ENCODE results near the gene CYP27A1. TPM values are rescaled to one million over a fixed set of nuclear protein-coding genes. Genes with fewer than 3 reads are reported as not detected.

CYP27A1 gene
- total RNA-seq = 100 to 1,000 TPM in 1 of 8 experiments, 10 to 100 TPM in 3, 1 to 10 TPM in 4; 1.0 to 104 (median 7.4) TPM

DNA sequence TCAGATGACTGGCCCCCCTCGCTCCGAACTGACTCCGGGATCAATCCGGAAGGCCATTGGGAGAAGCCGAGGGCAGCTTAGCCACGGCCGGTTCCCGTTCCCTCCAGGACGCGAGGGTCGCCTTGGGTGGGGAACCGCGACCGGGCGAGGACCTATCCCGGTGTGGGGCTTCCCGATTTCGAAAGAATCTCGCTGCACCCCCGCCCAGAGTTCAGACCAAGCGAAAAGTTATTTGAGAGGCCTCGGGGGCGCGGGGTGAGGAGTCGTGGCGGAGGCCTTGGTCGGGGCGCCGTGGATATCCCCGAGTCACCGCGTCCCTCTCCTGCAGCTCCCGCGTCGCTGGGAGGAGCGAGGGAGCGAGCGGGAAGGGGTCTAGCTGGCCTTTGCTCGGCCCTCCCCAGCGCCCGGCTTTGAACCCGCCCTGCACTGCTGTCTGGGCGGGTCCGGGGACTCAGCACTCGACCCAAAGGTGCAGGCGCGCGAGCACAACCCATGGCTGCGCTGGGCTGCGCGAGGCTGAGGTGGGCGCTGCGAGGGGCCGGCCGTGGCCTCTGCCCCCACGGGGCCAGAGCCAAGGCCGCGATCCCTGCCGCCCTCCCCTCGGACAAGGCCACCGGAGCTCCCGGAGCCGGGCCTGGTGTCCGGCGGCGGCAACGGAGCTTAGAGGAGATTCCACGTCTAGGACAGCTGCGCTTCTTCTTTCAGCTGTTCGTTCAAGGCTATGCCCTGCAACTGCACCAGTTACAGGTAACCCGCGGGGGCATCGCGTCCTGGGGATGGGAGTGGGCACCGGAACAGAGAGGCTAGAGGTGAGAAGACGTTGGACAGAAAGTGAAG is at the start of gene CYP27A1:
TSS of gene CYP27A1 (plus strand) at position 457 of the 837 bp plus-strand sequence. CDS start at position 493, 36 bp downstream.
- H3K4me1 ChIP-seq (replicated peaks in 1 of 2) = peaks cover 0 to 4% of the 10 kb centered on the region in 2 donors
- peak within 1 kb of the TSS; percentile 23 to 45 (median 29) for H3K4me3 ChIP-seq
- no peak within 1 kb of the TSS for H3K27ac ChIP-seq
- ATAC-seq (replicated peaks in 6 of 8) = peak; percentile 68 to 91 (median 78)
- in situ Hi-C loops (cut with MboI; ENCODE audit: low pct_unique_long_range_greater_than_20kb in 2 of 9, low sequenced_read_pairs in 9 of 9, unreplicated experiment in 9 of 9) = loop anchor here in 1 of 9 experiments (10.0 kb wide), 1 partner anchor 67 kb away; the partner anchor contains the start of gene TTLL4
- 0 to 9% (median 7%) methylated on average over 3 to 28 of the region's 76 CpGs; no CpG with 5 or more reads in 4 of the 10 experiments for WGBS, 10 experiments

DNA sequence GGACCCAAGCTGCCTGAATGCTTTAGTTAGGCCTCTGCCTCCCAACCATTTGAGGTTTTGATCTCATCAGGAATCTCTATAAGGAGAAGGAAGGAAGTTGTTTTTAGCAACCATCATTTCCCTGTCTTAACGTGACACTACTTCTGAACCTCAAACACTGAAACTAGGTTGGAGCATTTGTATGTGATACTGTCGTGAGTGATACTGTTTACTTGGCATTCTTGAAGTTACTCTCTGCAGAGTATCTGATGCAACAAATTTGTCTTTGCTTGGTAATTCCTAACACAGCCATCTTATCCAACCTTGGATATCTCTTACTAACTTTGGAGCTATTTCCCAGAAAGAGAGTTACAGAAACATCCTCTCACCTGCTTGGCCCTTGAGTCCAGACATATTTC is 49.2 kb upstream of the CYP27A1 start:
- in situ Hi-C loops (cut with MboI; ENCODE audit: low pct_unique_long_range_greater_than_20kb in 2 of 9, low sequenced_read_pairs in 9 of 9, unreplicated experiment in 9 of 9) = no loop called here
- 40 to 100% (median 88%) methylated on average over 1 to 2 of the region's 2 CpGs; no CpG with 5 or more reads in 1 of the 10 experiments for WGBS, 10 experiments
- no peak for ATAC-seq (replicated peaks in 6 of 8)
- H3K4me1 ChIP-seq (replicated peaks in 1 of 2) = no peaks in the 10 kb centered on the region
- H3K4me3 ChIP-seq = no peak overlapping the region
- H3K27ac ChIP-seq = no peak overlapping the region

DNA sequence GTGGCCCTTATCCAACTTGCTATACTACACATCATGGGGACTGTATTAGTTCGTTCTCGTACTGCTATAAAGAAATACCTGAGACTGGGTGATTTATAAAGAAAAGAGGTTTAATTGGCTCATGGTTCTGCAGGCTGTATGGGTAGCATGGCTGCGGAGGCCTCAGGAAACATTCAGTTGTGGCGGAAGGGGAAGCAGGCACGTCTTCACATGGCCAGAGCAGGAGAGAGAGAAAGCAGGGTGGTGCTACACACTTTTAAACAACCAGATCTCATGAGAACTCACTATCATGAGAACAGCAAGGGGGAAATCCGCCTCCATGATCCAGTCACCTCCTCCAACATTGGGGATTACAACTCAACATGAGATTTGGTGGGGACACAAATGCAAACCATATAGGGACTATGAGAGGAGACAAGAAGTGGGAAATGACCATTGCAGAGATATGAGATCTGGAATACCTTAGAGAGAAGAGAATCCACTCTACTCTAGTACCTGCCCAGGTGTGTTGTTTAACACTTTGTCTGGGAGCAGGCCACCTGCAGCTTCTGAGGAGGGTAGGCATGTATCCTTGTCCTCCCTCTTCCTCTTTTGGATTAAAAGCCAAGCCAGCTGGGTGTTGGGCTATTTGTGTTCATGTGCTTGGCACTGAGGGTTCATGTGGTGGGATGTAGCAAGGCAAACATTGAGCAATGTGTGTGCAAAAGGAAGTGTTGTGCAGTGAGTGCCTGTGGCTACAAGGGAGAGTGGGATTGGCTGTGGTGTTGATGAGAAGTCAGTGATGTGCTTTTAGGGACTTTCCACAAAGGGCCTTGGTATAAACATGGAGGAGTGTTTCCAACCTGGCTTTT is 48.6 kb upstream of the CYP27A1 start:
- in situ Hi-C loops (cut with MboI; ENCODE audit: low pct_unique_long_range_greater_than_20kb in 2 of 9, low sequenced_read_pairs in 9 of 9, unreplicated experiment in 9 of 9) = no loop called here
- WGBS, 10 experiments = 40 to 100% (median 93%) methylated on average over 1 to 6 of the region's 6 CpGs; no CpG with 5 or more reads in 3 of the 10 experiments
- H3K4me1 ChIP-seq (replicated peaks in 1 of 2) = no peaks in the 10 kb centered on the region
- ATAC-seq (replicated peaks in 6 of 8) = peak in 1 of 8 experiments; percentile 8
- H3K27ac ChIP-seq = no peak overlapping the region
- no peak overlapping the region for H3K4me3 ChIP-seq

DNA sequence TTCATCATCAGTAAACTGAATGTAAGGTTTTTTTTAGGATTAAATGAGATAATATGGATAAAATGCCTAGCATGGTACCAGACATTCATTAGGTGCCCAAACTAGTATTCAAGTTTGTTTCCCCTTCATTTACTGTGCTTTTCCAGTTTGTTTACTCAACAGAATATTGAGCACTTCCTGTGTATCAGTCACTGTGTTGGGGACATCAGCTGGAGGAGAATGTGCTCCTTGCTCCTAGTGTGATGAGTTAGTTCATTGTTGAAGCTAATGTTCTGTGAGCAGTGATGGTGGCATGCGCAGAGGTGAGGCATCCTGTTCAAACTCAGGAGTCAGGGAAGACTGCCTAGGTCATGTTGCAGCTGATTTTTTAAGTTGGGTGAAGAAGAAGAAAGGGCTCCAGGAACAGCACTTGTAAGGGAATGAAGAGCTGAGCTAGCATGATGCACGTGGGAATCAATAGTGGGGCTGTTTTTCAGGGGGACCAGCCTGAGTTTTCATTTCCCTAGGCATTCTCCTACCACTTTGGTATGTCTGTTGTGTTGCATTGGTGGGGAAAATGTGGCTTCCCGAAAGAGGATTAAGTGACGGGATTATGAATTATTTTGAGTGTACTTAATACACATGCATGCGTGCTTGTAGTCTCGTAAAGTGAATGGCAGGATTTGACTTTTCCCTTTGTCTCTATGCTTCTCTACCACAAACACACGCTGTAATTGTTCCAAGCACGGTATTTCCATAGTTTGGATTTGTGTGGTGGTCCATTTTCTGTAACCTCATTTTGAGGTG is 47.6 kb upstream of the CYP27A1 start:
- ATAC-seq (replicated peaks in 6 of 8) = no peak
- Histone ChIP-seq H3K4me3 (no peak overlapping the region), H3K4me1 (replicated peaks in 1 of 2) (no peaks in the 10 kb centered on the region), H3K27ac (no peak overlapping the region)
- 67 to 100% (median 90%) methylated on average over 4 to 8 of the region's 8 CpGs; no CpG with 5 or more reads in 2 of the 10 experiments for WGBS, 10 experiments
- in situ Hi-C loops (cut with MboI; ENCODE audit: low pct_unique_long_range_greater_than_20kb in 2 of 9, low sequenced_read_pairs in 9 of 9, unreplicated experiment in 9 of 9) = no loop called here

DNA sequence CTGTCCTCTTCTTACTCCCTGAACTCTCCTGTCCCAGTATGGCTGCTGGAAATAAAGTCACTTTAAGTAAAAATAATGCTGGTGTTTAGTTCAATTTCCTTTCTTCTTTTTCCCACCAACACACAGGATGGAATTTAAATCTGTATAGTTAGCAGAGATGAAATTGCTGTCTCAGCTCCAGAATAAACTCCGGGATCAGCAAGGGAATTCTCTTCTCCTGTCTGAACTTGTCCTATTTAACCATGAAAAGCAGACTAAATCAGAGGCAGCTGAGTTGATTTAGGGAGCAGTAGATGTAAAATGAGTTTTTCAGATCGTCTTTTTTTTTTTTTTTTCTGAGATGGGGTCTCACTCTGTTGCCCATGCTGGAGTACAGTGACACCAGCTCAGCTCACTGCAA is 45.4 kb upstream of the CYP27A1 start:
- no peak for ATAC-seq (replicated peaks in 6 of 8)
- in situ Hi-C loops (cut with MboI; ENCODE audit: low pct_unique_long_range_greater_than_20kb in 2 of 9, low sequenced_read_pairs in 9 of 9, unreplicated experiment in 9 of 9) = no loop called here
- Histone ChIP-seq H3K4me3 (no peak overlapping the region), H3K4me1 (replicated peaks in 1 of 2) (no peaks in the 10 kb centered on the region), H3K27ac (no peak overlapping the region)
- WGBS, 10 experiments = 14 to 100% (median 89%) methylated on average over 1 of the region's 2 CpGs; no CpG with 5 or more reads in 4 of the 10 experiments

DNA sequence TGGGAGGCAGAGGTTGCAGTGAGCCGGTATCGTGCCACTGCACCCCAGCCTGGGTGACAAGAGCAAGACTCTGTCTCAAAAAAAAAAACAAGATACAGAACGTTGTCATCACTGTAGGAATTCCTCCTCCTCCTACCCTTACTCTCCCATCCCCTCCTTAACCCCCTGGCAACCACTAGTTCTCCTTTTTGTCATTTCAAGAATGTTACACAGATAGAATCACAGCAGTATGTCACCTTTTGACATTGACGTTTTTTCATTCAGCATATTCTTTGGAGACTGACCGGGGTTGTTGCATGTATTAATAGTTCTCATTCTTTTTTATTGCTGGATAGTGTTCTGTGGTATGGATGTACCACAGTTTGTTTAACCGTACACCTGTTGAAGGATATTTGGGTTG is 38.9 kb upstream of the CYP27A1 start:
- Histone ChIP-seq H3K4me3 (no peak overlapping the region), H3K4me1 (replicated peaks in 1 of 2) (peaks cover 2 to 18% of the 10 kb centered on the region in 2 donors), H3K27ac (no peak overlapping the region)
- WGBS, 10 experiments = 72 to 100% (median 87%) methylated on average over 2 to 5 of the region's 6 CpGs; no CpG with 5 or more reads in 1 of the 10 experiments
- in situ Hi-C loops (cut with MboI; ENCODE audit: low pct_unique_long_range_greater_than_20kb in 2 of 9, low sequenced_read_pairs in 9 of 9, unreplicated experiment in 9 of 9) = no loop called here
- ATAC-seq (replicated peaks in 6 of 8) = no peak

DNA sequence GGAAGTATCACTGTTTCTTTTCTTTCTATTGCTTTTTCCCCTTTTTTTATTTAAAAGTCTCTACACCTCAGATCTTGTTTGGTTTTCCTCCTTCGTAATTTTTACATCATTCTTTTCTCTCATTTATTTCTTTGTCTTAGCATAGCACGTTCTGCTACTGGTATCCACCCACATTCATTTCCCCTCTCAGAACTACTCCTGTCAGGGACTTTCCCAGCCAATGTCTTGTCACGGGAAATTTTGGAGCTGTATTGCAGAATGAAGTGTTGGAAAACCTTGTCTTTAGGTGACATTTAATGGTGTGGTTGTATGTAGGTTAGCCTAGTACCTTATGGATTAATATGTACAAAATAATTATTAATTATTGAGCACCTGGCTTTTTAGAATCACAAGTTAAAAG is 37.3 kb upstream of the CYP27A1 start:
- ATAC-seq (replicated peaks in 6 of 8) = no peak
- H3K4me3 ChIP-seq = no peak overlapping the region
- no peak overlapping the region for H3K27ac ChIP-seq
- in situ Hi-C loops (cut with MboI; ENCODE audit: low pct_unique_long_range_greater_than_20kb in 2 of 9, low sequenced_read_pairs in 9 of 9, unreplicated experiment in 9 of 9) = no loop called here
- WGBS, 10 experiments = 50 to 100% (median 88%) methylated on average over 1 to 3 of the region's 3 CpGs
- H3K4me1 ChIP-seq (replicated peaks in 1 of 2) = peaks cover 2 to 18% of the 10 kb centered on the region in 2 donors

DNA sequence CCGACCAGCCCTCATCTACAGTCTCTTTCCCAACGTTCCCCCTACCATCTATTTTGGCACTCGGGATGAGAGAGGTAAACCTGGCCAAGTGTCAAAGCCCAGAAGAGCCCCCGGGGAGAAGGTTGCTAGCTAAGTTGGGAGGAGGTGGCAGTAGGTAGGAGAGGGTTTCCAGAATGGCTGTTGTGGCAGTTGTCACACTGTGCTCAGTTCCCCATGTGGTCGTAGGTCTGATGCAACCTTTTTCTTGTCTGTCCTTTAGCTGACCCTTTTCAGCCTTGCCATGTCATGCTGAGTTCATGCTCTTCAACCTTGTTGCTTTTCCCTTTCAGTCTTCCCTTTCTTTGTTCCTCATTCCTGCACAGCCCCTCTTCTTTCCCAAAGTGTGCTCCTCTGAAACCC is 36.8 kb upstream of the CYP27A1 start:
- WGBS, 10 experiments = 60 to 100% (median 88%) methylated on average over 1 to 5 of the region's 5 CpGs; no CpG with 5 or more reads in 1 of the 10 experiments
- in situ Hi-C loops (cut with MboI; ENCODE audit: low pct_unique_long_range_greater_than_20kb in 2 of 9, low sequenced_read_pairs in 9 of 9, unreplicated experiment in 9 of 9) = no loop called here
- Histone ChIP-seq H3K4me3 (no peak overlapping the region), H3K4me1 (replicated peaks in 1 of 2) (peaks cover 2 to 18% of the 10 kb centered on the region in 2 donors), H3K27ac (peak overlapping the region in 1 of 2 donors; percentile 34)
- peak in 3 of 8 experiments; percentile 2 to 19 (median 13) for ATAC-seq (replicated peaks in 6 of 8)

DNA sequence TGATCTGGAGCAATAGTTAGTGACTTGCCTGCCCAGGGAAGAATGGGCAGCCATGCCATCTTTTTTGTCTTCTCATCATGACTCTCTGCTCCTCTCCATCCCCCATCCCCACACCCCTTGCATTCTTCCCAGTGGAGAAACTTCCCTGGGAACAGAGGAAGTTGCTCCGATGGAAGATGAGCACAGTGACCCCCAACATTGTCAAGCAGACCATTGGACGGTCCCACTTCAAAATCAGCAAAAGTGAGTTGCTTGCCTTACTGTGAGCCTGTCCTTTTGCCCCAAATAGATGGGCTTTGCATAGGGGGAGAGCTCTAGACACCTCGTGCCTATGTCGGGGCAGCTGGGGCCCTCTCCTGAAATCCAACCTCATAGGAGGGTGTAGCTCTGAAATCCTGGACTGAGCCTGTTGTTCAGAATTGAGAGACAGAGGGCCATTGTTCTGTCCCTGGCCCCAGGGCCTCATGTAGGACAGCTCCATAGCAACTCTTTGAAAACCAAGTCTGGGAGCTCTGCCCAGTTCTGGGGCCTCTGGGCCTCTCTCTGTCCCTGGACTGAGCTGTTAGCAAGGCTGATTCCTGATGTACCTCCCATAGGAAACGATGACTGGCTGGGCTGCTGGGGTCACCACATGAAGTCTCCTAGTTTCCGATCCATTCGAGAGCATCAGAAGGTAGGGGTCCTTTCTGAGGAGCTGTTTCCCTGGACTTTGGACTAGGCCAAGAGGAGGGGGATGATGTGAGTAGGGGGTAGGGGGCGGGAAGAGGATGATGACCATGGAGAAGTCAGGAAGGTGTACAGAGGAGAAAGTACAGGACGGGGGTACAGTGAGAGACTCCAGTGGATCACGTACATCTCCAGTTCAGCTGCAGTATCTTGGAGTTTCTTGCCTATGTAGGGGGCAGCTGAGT is 36.1 kb upstream of the CYP27A1 start:
- peak; percentile 80 to 100 (median 99) for ATAC-seq (replicated peaks in 6 of 8)

DNA sequence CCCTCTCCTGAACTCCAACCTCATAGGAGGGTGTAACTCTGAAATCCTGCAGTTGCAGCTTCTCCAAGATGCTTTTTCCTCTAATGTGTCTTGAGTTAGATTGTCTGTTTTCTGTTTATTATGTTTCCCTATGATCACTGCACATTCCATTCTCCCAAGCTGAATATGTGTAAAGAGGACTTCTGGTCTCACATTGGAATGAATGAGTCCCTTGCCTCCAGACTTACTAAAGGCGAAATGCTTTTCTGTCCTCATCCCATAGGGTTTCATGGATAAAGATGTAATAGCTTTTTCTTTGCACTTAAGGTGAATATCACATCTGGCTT is 35.5 kb upstream of the CYP27A1 start:
- 80 to 100% (median 100%) methylated on average over 1 of the region's 1 CpG; no CpG with 5 or more reads in 2 of the 10 experiments for WGBS, 10 experiments
- Histone ChIP-seq H3K4me1 (replicated peaks in 1 of 2) (peaks cover 2 to 18% of the 10 kb centered on the region in 2 donors), H3K27ac (no peak overlapping the region), H3K4me3 (no peak overlapping the region)
- in situ Hi-C loops (cut with MboI; ENCODE audit: low pct_unique_long_range_greater_than_20kb in 2 of 9, low sequenced_read_pairs in 9 of 9, unreplicated experiment in 9 of 9) = no loop called here
- peak in 2 of 8 experiments; percentile 16 to 27 for ATAC-seq (replicated peaks in 6 of 8)

More for the DNA sequence above, 36.1 kb upstream of the CYP27A1 start:
- peaks cover 2 to 18% of the 10 kb centered on the region in 2 donors for H3K4me1 ChIP-seq (replicated peaks in 1 of 2)
- WGBS, 10 experiments = 53 to 100% (median 96%) methylated on average over 1 to 3 of the region's 10 CpGs; no CpG with 5 or more reads in 4 of the 10 experiments
- in situ Hi-C loops (cut with MboI; ENCODE audit: low pct_unique_long_range_greater_than_20kb in 2 of 9, low sequenced_read_pairs in 9 of 9, unreplicated experiment in 9 of 9) = no loop called here
- peak overlapping the region in 1 of 2 donors; percentile 34 for H3K27ac ChIP-seq
- H3K4me3 ChIP-seq = no peak overlapping the region

DNA sequence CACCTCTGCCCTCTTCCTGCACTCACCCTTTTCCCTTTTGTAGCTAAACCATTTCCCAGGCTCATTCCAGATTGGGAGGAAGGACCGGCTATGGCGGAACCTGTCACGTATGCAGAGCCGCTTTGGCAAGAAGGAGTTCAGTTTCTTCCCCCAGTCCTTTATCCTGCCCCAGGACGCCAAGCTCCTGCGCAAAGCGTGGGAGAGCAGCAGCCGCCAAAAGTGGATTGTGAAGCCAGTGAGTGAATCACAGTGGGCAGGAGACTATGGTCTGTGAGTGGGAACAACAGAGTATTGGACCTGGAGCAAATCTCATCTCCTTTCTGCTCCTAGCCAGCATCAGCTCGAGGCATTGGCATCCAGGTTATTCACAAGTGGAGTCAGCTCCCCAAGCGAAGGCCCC is 35.0 kb upstream of the CYP27A1 start:
- Histone ChIP-seq H3K4me3 (no peak overlapping the region), H3K4me1 (replicated peaks in 1 of 2) (peaks cover 2 to 18% of the 10 kb centered on the region in 2 donors), H3K27ac (no peak overlapping the region)
- ATAC-seq (replicated peaks in 6 of 8) = no peak
- in situ Hi-C loops (cut with MboI; ENCODE audit: low pct_unique_long_range_greater_than_20kb in 2 of 9, low sequenced_read_pairs in 9 of 9, unreplicated experiment in 9 of 9) = no loop called here
- 70 to 100% (median 92%) methylated on average over 1 to 8 of the region's 10 CpGs; no CpG with 5 or more reads in 4 of the 10 experiments for WGBS, 10 experiments

All from motor neuron (in vitro differentiated cells).